OCI-LY3 (cell line): Measurements from ENCODE around the gene SNTG2.

Source experiments
- H2AFZ ChIP-seq: fragments of 200-600, 300-600 bp; shearing (Covaris generic); 2 replicates; pipeline ENCODE4 v1.6.0; 2014; ENCODE audit warnings: antibody characterized with exemption, low read depth, low read length
- H3K27ac ChIP-seq: fragments of 200-600, 300-600 bp; sonication (generic); 2 replicates; pipeline ENCODE4 v1.5.1; 2014; ENCODE audit warnings: mild to moderate bottlenecking, low read length, moderate library complexity, mixed read lengths
- H3K27me3 ChIP-seq: fragments of 200-600, 300-600 bp; sonication (generic); 2 replicates; pipeline ENCODE4 v1.6.1; 2014; ENCODE audit warnings: low read depth, low read length, mixed read lengths
- H3K36me3 ChIP-seq: fragments of 200-600, 300-600 bp; sonication (generic); replicated peaks from 2 replicates; pipeline ENCODE3; 2014; ENCODE audit warnings: low read depth, low read length, mixed read lengths
- H3K4me1 ChIP-seq: fragments of 300-600, 200-600 bp; sonication (generic); 2 replicates; pipeline ENCODE4 v1.6.1; 2014; ENCODE audit warnings: low read length, mixed read lengths
- H3K4me2 ChIP-seq: fragments of 200-600, 300-600 bp; sonication (generic); 2 replicates; pipeline ENCODE4 v1.6.1; 2014; ENCODE audit warnings: low read length, mixed read lengths
- H3K4me3 ChIP-seq: fragments of 300-600, 200-600 bp; sonication (generic); 2 replicates; pipeline ENCODE4 v1.5.1; 2014; ENCODE audit warnings: antibody characterized with exemption, mild to moderate bottlenecking, low read length, moderate library complexity
- H3K79me2 ChIP-seq: fragments of 300-600, 200-600 bp; shearing (Covaris generic); 2 replicates; pipeline ENCODE4 v1.6.1; 2014; ENCODE audit warnings: mild to moderate bottlenecking, low read length, mixed read lengths
- H3K9ac ChIP-seq: fragments of 300-600, 200-600 bp; shearing (Covaris generic); 2 replicates; pipeline ENCODE4 v1.6.0; 2014; ENCODE audit warnings: mild to moderate bottlenecking, low read length, moderate library complexity
- H3K9me3 ChIP-seq: fragments of 200-600, 300-600 bp; shearing (Covaris generic); 2 replicates; pipeline ENCODE4 v1.6.1; 2014; ENCODE audit warnings: low read length, mixed read lengths; ENCODE audit not compliant: insufficient read depth
- H4K20me1 ChIP-seq: fragments of 200-600, 300-600 bp; sonication (generic); 2 replicates; pipeline ENCODE4 v1.6.1; 2016; ENCODE audit warnings: low read length, mixed read lengths; ENCODE audit not compliant: insufficient read depth
- EZH2phosphoT487 ChIP-seq: fragments of 200-600 bp; shearing (Covaris generic); IDR thresholded peaks from 2 replicates; pipeline ENCODE4 v1.6.1; 2018; ENCODE audit warnings: antibody characterized with exemption, mixed run types, low read depth
- TF ChIP-seq, protein P1 (sequence below): fragments of 200-600, 300-600 bp; sonication (generic); IDR thresholded peaks from 2 replicates; pipeline ENCODE4 v1.5.1; 2014; ENCODE audit warnings: antibody characterized with exemption, low read length, low read depth

Gene SNTG2

DNA sequence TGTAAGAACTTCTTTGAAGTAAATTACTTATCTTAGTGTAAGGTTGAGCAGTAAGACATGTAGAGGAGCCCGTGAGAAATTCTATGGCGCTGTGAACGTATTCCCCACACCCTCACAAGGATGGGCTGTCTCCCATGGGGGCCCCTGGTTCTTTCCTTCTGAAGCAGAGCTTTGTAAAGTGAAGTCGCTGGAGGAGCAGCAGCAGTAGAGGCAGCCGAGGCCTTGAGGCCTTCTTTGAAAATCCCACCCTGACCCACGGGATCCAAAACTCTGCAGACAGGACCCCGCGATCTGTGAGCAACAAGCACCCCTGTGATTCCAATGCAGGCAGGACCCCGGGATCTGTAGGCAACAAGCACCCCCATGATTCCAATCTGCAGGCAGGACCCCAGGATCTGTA lies 23.8 kb upstream of the SNTG2 start:
- H3K27ac ChIP-seq = no peak overlapping the region
- H3K9me3 ChIP-seq = no peaks in the 10 kb centered on the region
- peaks cover 16% of the 10 kb centered on the region; the same call in 1 of the 2 replicates for H3K27me3 ChIP-seq
- no peaks in the 10 kb centered on the region for H3K79me2 ChIP-seq
- H3K9ac ChIP-seq = no peak overlapping the region
- no peak overlapping the region for H3K4me3 ChIP-seq
- H3K4me2 ChIP-seq = no peak overlapping the region
- TF ChIP-seq, protein P1, sequence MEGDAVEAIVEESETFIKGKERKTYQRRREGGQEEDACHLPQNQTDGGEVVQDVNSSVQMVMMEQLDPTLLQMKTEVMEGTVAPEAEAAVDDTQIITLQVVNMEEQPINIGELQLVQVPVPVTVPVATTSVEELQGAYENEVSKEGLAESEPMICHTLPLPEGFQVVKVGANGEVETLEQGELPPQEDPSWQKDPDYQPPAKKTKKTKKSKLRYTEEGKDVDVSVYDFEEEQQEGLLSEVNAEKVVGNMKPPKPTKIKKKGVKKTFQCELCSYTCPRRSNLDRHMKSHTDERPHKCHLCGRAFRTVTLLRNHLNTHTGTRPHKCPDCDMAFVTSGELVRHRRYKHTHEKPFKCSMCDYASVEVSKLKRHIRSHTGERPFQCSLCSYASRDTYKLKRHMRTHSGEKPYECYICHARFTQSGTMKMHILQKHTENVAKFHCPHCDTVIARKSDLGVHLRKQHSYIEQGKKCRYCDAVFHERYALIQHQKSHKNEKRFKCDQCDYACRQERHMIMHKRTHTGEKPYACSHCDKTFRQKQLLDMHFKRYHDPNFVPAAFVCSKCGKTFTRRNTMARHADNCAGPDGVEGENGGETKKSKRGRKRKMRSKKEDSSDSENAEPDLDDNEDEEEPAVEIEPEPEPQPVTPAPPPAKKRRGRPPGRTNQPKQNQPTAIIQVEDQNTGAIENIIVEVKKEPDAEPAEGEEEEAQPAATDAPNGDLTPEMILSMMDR = no peak
- no peak for TF ChIP-seq EZH2phosphoT487
- H2AFZ ChIP-seq = no peak overlapping the region
- H4K20me1 ChIP-seq = no peaks in the 10 kb centered on the region
- no peaks in the 10 kb centered on the region for H3K36me3 ChIP-seq
- H3K4me1 ChIP-seq = no peaks in the 10 kb centered on the region

DNA sequence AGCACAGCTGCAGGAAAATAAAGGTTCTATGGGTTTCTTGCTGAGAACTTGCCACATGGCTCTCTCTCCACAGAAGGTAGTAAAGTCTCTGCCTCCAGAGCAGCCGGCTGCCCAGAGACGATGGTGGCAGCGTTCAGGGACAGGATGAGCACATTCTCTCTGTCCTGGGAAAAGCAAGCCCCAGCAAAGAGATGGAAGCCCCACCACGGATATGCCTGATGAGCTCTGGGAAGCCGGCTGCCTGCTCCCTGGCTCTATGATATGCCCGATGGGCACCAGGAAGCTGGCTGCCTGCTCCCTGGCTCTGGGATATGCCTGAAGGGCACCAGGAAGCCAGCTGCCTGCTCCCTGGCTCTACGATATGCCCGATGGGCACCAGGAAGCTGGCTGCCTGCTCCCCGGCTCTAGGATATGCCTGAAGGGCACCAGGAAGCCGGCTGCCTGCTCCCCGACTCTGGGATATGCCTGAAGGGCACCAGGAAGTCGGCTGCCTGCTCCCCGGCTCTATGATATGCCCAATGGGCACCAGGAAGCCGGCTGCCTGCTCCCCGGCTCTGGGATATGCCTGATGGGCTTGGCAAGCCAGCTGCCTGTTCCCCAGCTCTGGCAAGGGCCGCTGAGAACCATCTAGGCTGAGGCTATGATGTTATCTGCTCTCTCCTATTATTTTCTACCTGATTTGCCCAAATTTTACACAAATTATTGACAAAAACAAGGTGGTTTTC lies 21.5 kb upstream of the SNTG2 start:
- Histone ChIP-seq H3K9me3 (no peaks in the 10 kb centered on the region), H3K27ac (no peak overlapping the region), H3K4me2 (no peak overlapping the region), H3K79me2 (no peaks in the 10 kb centered on the region), H2AFZ (no peak overlapping the region), H3K36me3 (no peaks in the 10 kb centered on the region), H3K27me3 (peaks cover 15% of the 10 kb centered on the region; the same call in 1 of the 2 replicates), H3K9ac (no peak overlapping the region), H4K20me1 (no peaks in the 10 kb centered on the region), H3K4me3 (no peak overlapping the region), H3K4me1 (no peaks in the 10 kb centered on the region)
- TF ChIP-seq, protein P1 = no peak
- no peak for TF ChIP-seq EZH2phosphoT487

DNA sequence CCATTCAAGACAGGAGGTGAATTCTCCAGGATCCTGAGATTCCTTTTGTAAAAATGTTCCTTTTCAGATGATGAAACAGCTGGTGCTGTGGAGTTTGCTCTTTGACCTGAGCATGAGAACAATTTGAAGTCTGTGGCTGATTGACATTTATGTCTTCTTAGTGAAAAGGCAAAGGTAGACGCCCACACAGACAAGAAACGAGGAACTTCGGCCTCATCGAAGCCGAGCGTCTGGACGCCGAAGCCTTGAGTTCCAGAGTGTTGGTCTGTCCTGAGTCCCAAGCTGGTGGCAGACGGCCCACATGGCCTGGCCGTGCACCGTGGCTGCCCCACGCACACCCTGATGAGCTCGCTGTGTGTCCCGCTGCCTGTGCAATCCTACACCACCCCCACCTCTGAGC lies 20.7 kb upstream of the SNTG2 start:
- H3K36me3 ChIP-seq = no peaks in the 10 kb centered on the region

DNA sequence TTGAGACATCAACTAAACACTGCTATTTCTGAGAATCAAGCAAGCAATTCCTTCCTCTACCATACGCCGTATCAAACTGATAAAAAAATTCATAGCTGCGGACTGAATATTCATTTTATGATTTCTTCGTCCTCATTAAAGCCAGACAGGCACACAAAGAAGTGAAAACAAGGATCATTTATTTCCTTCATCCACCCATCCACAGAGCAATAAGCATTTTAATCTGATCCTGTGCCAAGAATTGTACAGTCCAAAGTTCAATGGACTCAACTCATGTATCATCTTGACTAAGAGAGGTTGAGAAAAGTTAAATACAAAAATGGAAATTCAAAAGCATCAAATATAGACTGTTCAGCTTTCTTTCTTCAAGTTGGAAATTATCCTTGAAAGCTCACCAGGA lies 19.7 kb upstream of the SNTG2 start:
- Histone ChIP-seq H3K27ac (no peak overlapping the region), H4K20me1 (no peaks in the 10 kb centered on the region), H3K9me3 (no peaks in the 10 kb centered on the region), H3K9ac (no peak overlapping the region), H3K79me2 (no peaks in the 10 kb centered on the region), H3K4me3 (no peak overlapping the region), H3K4me2 (no peak overlapping the region), H3K36me3 (no peaks in the 10 kb centered on the region), H3K4me1 (no peaks in the 10 kb centered on the region), H3K27me3 (peaks cover 7% of the 10 kb centered on the region; the same call in 1 of the 2 replicates), H2AFZ (no peak overlapping the region)
- TF ChIP-seq, protein P1 = no peak
- no peak for TF ChIP-seq EZH2phosphoT487

More for the DNA sequence above, 20.7 kb upstream of the SNTG2 start:
- H4K20me1 ChIP-seq = no peaks in the 10 kb centered on the region
- peaks cover 9% of the 10 kb centered on the region; the same call in 1 of the 2 replicates for H3K27me3 ChIP-seq
- H3K9ac ChIP-seq = no peak overlapping the region
- no peaks in the 10 kb centered on the region for H3K79me2 ChIP-seq
- no peaks in the 10 kb centered on the region for H3K9me3 ChIP-seq
- TF ChIP-seq, protein P1 = no peak
- TF ChIP-seq EZH2phosphoT487 = no peak
- H3K4me3 ChIP-seq = no peak overlapping the region
- no peaks in the 10 kb centered on the region for H3K4me1 ChIP-seq
- H3K4me2 ChIP-seq = no peak overlapping the region
- H3K27ac ChIP-seq = no peak overlapping the region
- H2AFZ ChIP-seq = no peak overlapping the region
